ENCODE results near the gene SNRPD1. TPM values are rescaled to one million over a fixed set of nuclear protein-coding genes. Genes with fewer than 3 reads are reported as not detected.

Gene SNRPD1
- total and polyA plus RNA-seq, 9 of the 15 experiments (the other 6 are each of a cell fraction or from before 2014, with no cell fraction given), result 186 to 1,063 (median 313) TPM

DNA sequence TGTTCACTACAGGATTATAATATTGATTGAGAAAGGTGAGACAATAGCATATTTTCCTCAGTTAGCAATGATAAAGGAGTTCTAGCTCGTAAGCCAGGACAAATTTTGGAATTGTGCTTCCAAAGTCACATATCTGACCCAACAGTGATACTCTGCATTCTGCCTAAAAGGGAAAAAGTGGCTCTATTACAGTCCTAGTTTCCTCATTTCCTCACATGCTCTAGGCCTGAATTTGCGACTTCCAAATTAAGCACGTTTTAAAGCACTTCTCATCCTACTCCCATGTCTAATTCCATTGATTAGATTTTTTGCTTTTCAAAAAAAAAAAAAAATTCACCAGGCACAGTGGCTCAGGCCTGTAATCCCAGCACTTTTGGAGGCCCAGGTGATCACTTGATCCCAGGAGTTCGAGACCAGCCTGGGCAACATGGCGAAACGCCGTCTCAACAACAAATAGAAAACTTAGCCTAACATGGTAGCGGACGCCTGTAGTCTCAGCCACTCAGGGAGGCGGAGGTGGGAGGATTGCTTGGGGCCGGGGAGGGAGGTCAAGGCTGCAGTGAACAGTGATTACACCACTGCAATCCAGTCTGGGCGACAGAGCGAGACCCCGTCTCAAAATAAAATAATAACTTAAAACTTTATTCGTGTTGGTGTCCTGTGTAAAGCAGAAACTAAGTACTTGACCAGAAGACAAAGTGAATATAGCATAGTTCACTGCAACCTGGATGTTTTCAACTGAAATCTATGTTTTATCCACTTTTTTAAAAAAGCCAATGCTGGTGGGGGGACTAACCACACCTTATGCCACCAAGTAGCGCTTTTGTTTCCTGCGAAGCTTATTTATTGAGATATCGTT, 13.2 kb upstream of the SNRPD1 start (continued):
- peak; percentile 46; the same call in 1 of the 2 replicates for TF ChIP-seq VEZF1 (CRISPR knock-in tag; IDR thresholded peaks at IDR 0.05)
- TF ChIP-seq XRCC4 (IDR thresholded peaks at IDR 0.05; ENCODE audit: extremely low read depth, insufficient read depth, insufficient read length), result no peak
- TF ChIP-seq RNF2 (IDR thresholded peaks at IDR 0.05), result no peak
- peak; percentile 52; the same call in 1 of the 2 replicates for TF ChIP-seq ZNF395 (CRISPR knock-in tag; IDR thresholded peaks at IDR 0.05)
- TF ChIP-seq MEIS2 (IDR thresholded peaks at IDR 0.05; ENCODE audit: partially characterized antibody), result no peak
- no peak for TF ChIP-seq NFATC3 (IDR thresholded peaks at IDR 0.05)
- TF ChIP-seq, protein P1, sequence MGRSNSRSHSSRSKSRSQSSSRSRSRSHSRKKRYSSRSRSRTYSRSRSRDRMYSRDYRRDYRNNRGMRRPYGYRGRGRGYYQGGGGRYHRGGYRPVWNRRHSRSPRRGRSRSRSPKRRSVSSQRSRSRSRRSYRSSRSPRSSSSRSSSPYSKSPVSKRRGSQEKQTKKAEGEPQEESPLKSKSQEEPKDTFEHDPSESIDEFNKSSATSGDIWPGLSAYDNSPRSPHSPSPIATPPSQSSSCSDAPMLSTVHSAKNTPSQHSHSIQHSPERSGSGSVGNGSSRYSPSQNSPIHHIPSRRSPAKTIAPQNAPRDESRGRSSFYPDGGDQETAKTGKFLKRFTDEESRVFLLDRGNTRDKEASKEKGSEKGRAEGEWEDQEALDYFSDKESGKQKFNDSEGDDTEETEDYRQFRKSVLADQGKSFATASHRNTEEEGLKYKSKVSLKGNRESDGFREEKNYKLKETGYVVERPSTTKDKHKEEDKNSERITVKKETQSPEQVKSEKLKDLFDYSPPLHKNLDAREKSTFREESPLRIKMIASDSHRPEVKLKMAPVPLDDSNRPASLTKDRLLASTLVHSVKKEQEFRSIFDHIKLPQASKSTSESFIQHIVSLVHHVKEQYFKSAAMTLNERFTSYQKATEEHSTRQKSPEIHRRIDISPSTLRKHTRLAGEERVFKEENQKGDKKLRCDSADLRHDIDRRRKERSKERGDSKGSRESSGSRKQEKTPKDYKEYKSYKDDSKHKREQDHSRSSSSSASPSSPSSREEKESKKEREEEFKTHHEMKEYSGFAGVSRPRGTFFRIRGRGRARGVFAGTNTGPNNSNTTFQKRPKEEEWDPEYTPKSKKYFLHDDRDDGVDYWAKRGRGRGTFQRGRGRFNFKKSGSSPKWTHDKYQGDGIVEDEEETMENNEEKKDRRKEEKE (IDR thresholded peaks at IDR 0.05; ENCODE audit: borderline replicate concordance in 1 of 2, control insufficient read depth in 1 of 2, low read depth in 2 of 2, low read length in 1 of 2), result no peak
- TF ChIP-seq MYNN (IDR thresholded peaks at IDR 0.05), result no peak
- TF ChIP-seq MYNN (CRISPR knock-in tag; IDR thresholded peaks at IDR 0.05), result no peak
- no peak for TF ChIP-seq ZC3H11A (IDR thresholded peaks at IDR 0.05; ENCODE audit: low read depth, low read length)
- TF ChIP-seq BCOR (IDR thresholded peaks at IDR 0.05), result no peak
- no peak for TF ChIP-seq POLR2B (IDR thresholded peaks at IDR 0.05; ENCODE audit: low read depth, partially characterized antibody)
- no peak for TF ChIP-seq MECOM (CRISPR knock-in tag; IDR thresholded peaks at IDR 0.05)
- no peak for TF ChIP-seq ZNF518B (CRISPR knock-in tag; IDR thresholded peaks at IDR 0.05)
- TF ChIP-seq ZC3H8 (IDR thresholded peaks at IDR 0.05), result no peak
- TF ChIP-seq POLR2G (IDR thresholded peaks at IDR 0.05; ENCODE audit: low read depth, low read length), result no peak
- TF ChIP-seq, protein P2, sequence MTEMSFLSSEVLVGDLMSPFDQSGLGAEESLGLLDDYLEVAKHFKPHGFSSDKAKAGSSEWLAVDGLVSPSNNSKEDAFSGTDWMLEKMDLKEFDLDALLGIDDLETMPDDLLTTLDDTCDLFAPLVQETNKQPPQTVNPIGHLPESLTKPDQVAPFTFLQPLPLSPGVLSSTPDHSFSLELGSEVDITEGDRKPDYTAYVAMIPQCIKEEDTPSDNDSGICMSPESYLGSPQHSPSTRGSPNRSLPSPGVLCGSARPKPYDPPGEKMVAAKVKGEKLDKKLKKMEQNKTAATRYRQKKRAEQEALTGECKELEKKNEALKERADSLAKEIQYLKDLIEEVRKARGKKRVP (CRISPR knock-in tag; IDR thresholded peaks at IDR 0.05), result no peak
- TF ChIP-seq CBX3 (IDR thresholded peaks at IDR 0.05; ENCODE audit: borderline replicate concordance in 1 of 2, low read length in 2 of 2), result no peak

Measured in K562 (cell line).